Testis (tissue), 2 donors: ENCODE results near the gene POLR2A.

ENCODE experiments used
- CTCF ChIP-seq, 3 experiments: fragments of 450-650 bp in 2 of 3; fragments of 200-600 bp in 1 of 3; sonication (generic) in 1 of 3; IDR thresholded peaks; one replicate each; pipeline ENCODE4 v1.5.1; 2016 to 2019; ENCODE audit warnings: antibody characterized with exemption in 3 of 3, mild to moderate bottlenecking in 2 of 3, moderate library complexity in 1 of 3
- POLR2A ChIP-seq: fragments of 450-650 bp; IDR thresholded peaks from one replicate; pipeline ENCODE4 v1.6.1; 2017; ENCODE audit warnings: antibody characterized with exemption, mild to moderate bottlenecking, moderate library complexity

GRCh38 chr17:7440113-7440833 is 43.9 kb upstream of the POLR2A start:
- TF ChIP-seq CTCF (IDR thresholded peaks at IDR 0.05) (no peak), POLR2A (no peak)
